Neural progenitor cell (in vitro differentiated cells): ENCODE results near the gene DYRK2.
A peak's percentile ranks its signal among the peaks of the same experiment; 100 is the strongest.

Source experiments
- EZH2 ChIP-seq: fragments of 200-600 bp; sonication (generic); IDR thresholded peaks from 2 replicates; pipeline ENCODE4 v1.6.1; 2017; ENCODE audit warnings: antibody characterized with exemption, mild to moderate bottlenecking, moderate library complexity
- EZH2phosphoT487 ChIP-seq: fragments of 200-600 bp; sonication (generic); IDR thresholded peaks from 2 replicates; pipeline ENCODE4 v1.6.1; 2017; ENCODE audit warnings: antibody characterized with exemption
- TF ChIP-seq, protein P1 (sequence below): fragments of 200-600 bp; sonication (generic); IDR thresholded peaks from 2 replicates; pipeline ENCODE4 v1.5.1; 2017; ENCODE audit warnings: antibody characterized with exemption, mild to moderate bottlenecking

DNA sequence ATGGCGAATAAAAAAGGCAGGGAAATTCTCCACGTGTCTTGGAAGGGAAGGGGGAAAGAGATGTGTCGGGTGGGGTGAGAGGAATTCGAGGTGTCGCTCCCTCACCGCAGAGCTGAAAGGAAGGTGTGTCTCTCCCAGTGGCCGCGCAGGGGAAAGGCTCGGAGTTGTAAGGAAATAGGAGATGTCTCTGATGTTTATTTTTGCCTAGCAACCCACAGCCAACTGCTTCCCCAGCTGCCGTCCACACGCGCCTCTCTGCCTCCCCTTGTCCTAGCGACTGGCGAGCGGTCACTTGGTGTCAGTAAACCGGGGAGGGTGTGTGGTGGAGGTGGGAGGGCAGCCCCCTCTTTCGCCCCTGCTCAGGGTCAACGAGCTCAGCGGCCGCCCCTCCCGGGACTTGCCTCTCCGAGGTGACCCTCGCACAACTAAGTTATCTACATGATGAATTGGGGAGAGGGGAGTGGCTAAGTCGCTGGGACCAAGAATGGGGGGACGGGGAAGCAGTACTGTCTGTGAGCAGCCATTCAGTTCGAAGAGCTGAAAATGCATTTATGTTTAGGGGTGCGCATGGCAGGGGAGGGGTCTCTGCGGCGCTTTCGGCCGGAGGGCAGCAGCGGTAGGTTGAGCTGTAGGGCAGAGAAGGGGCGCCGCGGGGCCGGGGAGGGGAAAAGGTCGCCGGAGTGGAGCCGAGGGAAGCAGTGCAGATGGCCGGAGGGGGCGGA is 585 bp upstream of the DYRK2 start:
- TF ChIP-seq, protein P1, sequence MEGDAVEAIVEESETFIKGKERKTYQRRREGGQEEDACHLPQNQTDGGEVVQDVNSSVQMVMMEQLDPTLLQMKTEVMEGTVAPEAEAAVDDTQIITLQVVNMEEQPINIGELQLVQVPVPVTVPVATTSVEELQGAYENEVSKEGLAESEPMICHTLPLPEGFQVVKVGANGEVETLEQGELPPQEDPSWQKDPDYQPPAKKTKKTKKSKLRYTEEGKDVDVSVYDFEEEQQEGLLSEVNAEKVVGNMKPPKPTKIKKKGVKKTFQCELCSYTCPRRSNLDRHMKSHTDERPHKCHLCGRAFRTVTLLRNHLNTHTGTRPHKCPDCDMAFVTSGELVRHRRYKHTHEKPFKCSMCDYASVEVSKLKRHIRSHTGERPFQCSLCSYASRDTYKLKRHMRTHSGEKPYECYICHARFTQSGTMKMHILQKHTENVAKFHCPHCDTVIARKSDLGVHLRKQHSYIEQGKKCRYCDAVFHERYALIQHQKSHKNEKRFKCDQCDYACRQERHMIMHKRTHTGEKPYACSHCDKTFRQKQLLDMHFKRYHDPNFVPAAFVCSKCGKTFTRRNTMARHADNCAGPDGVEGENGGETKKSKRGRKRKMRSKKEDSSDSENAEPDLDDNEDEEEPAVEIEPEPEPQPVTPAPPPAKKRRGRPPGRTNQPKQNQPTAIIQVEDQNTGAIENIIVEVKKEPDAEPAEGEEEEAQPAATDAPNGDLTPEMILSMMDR: peak; percentile 27
- TF ChIP-seq EZH2 (no peak), EZH2phosphoT487 (no peak)
